H1 (cell line): ENCODE data around the gene TMEM151A. TPM values are rescaled to one million over a fixed set of nuclear protein-coding genes. Genes with fewer than 3 reads are reported as not detected.
A peak's percentile ranks its signal among the peaks of the same experiment; 100 is the strongest.

Experiments
- CTCF ChIA-PET: fragments of 300-600 bp; sonication (Branson Sonifier 250); formaldehyde crosslinking; loops from one replicate; lab custom pipeline; 2021; ENCODE audit not compliant: partially characterized antibody; lab: Charles Lee
- POLR2A ChIA-PET: fragments of 300-600 bp; sonication (Branson Sonifier 250); formaldehyde crosslinking; loops from one replicate; lab custom pipeline; 2021; ENCODE audit warnings: inconsistent platforms; ENCODE audit not compliant: partially characterized antibody; lab: Charles Lee
- DNase-seq, 2 experiments: peaks; one replicate each; pipeline versions ENCODE4 v3.0.0 to v3.0.0-alpha.2; 2010 to 2022; ENCODE audit warnings: low spot score in 2 of 2, low read depth in 1 of 2, mixed read lengths in 1 of 2
- FAIRE-seq: peaks from 2 replicates; lab custom pipeline; 2011; peaks lifted over from hg19 to GRCh38; lab: Jason Lieb, UNC
- H2AFZ ChIP-seq: 2 replicates; pipeline ENCODE4 v1.8.1; 2012; ENCODE audit warnings: low read length, inconsistent platforms
- H2AK5ac ChIP-seq: 2 replicates; pipeline ENCODE4 v1.6.1; 2013; ENCODE audit warnings: low read depth, low read length
- H2BK120ac ChIP-seq: replicated peaks from 2 replicates; pipeline ENCODE3; 2013; ENCODE audit warnings: low read depth, low read length, inconsistent platforms
- H2BK12ac ChIP-seq: 2 replicates; pipeline ENCODE4 v1.6.1; 2013; ENCODE audit warnings: low read depth, low read length
- H2BK15ac ChIP-seq: 2 replicates; pipeline ENCODE4 v1.6.1; 2013; ENCODE audit warnings: low read length
- H2BK20ac ChIP-seq: 2 replicates; pipeline ENCODE4 v1.6.1; 2013; ENCODE audit warnings: low read length
- H2BK5ac ChIP-seq: 2 replicates; pipeline ENCODE4 v1.6.1; 2013; ENCODE audit warnings: low read depth, low read length
- H3K14ac ChIP-seq: 2 replicates; pipeline ENCODE4 v1.6.1; 2013; ENCODE audit warnings: inconsistent platforms; ENCODE audit not compliant: insufficient read length
- H3K18ac ChIP-seq: 2 replicates; pipeline ENCODE4 v1.6.1; 2013; ENCODE audit warnings: low read length; ENCODE audit errors: extremely low read depth
- H3K23ac ChIP-seq: 2 replicates; pipeline ENCODE4 v1.6.1; 2013; ENCODE audit warnings: inconsistent platforms; ENCODE audit not compliant: insufficient read length
- H3K23me2 ChIP-seq: 2 replicates; pipeline ENCODE4 v1.6.1; 2013; ENCODE audit warnings: low read depth, low read length
- H3K27ac ChIP-seq: 2 replicates; pipeline ENCODE4 v1.6.1; 2011; ENCODE audit warnings: low read depth, low read length, inconsistent platforms
- H3K27me3 ChIP-seq, 4 experiments: replicated peaks in 1 of 4; 1 replicate in 1 of 4; 2 replicates in 3 of 4; pipeline versions ENCODE4 v1.6.1 to v1.8.1; 2011 to 2013; ENCODE audit warnings: low read length in 3 of 4, mild to moderate bottlenecking in 3 of 4, inconsistent platforms in 2 of 4, mixed read lengths in 2 of 4, moderate library complexity in 1 of 4; ENCODE audit not compliant: control insufficient read depth in 3 of 4, insufficient read depth in 3 of 4; ENCODE audit errors: extremely low read depth in 1 of 4
- H3K36me3 ChIP-seq, 4 experiments: 2 replicates each; pipeline versions ENCODE4 v1.6.1 to v1.8.1; 2011 to 2013; ENCODE audit warnings: mild to moderate bottlenecking in 4 of 4, low read length in 3 of 4, moderate library complexity in 2 of 4, control low read depth in 1 of 4, inconsistent platforms in 1 of 4; ENCODE audit not compliant: insufficient read depth in 4 of 4, control insufficient read depth in 2 of 4
- H3K4ac ChIP-seq: replicated peaks from 2 replicates; pipeline ENCODE3; 2013; ENCODE audit warnings: low read length, low read depth, mixed read lengths, inconsistent platforms; ENCODE audit not compliant: insufficient read length
- H3K4me1 ChIP-seq, 4 experiments: replicated peaks in 1 of 4; 1 replicate in 1 of 4; 2 replicates in 3 of 4; pipeline versions ENCODE4 v1.6.1 to v1.8.1; 2011 to 2013; ENCODE audit warnings: low read length in 3 of 4, inconsistent platforms in 2 of 4, mixed read lengths in 1 of 4; ENCODE audit not compliant: insufficient read depth in 4 of 4, control insufficient read depth in 3 of 4
- H3K4me2 ChIP-seq, 2 experiments: 2 replicates each; pipeline versions ENCODE4 v1.6.1 to v1.8.1; 2011 to 2013; ENCODE audit warnings: low read depth in 2 of 2, low read length in 2 of 2, control low read depth in 1 of 2, inconsistent platforms in 1 of 2, mild to moderate bottlenecking in 1 of 2; ENCODE audit not compliant: insufficient read depth in 1 of 2
- H3K4me3 ChIP-seq, 4 experiments: fragments of 200-600, 300-600 bp in 1 of 4; sonication (generic), shearing (Covaris generic), sonication (Bioruptor Twin) in 1 of 4; 2 replicates each; pipeline versions ENCODE4 v1.5.1 to v1.8.1; 2011 to 2016; ENCODE audit warnings: low read length in 4 of 4, low read depth in 3 of 4, control low read depth in 2 of 4, inconsistent platforms in 2 of 4, mild to moderate bottlenecking in 2 of 4, mixed read lengths in 1 of 4, moderate library complexity in 1 of 4; ENCODE audit not compliant: insufficient read depth in 2 of 4; ENCODE audit errors: extremely low read depth in 1 of 4
- H3K56ac ChIP-seq: replicated peaks from 2 replicates; pipeline ENCODE3; 2013; ENCODE audit warnings: low read depth, mild to moderate bottlenecking, mixed read lengths, low read length, inconsistent platforms; ENCODE audit not compliant: insufficient read length
- H3K79me1 ChIP-seq: 2 replicates; pipeline ENCODE4 v1.6.1; 2013; ENCODE audit warnings: low read depth, low read length, control low read depth
- H3K79me2 ChIP-seq, 2 experiments: 2 replicates each; pipeline versions ENCODE4 v1.6.1 to v1.8.1; 2012 to 2013; ENCODE audit warnings: low read length in 2 of 2, mild to moderate bottlenecking in 2 of 2, inconsistent platforms in 1 of 2; ENCODE audit not compliant: insufficient read depth in 2 of 2, control insufficient read depth in 1 of 2
- H3K9ac ChIP-seq, 4 experiments: replicated peaks in 1 of 4; 1 replicate in 1 of 4; 2 replicates in 3 of 4; pipeline versions ENCODE4 v1.6.1 to v1.8.1; 2011 to 2013; ENCODE audit warnings: low read depth in 3 of 4, low read length in 3 of 4, control low read depth in 2 of 4, mild to moderate bottlenecking in 2 of 4, moderate library complexity in 2 of 4, inconsistent platforms in 1 of 4; ENCODE audit errors: extremely low read depth in 1 of 4
- H3K9me3 ChIP-seq, 2 experiments: 2 replicates each; pipeline versions ENCODE4 v1.6.1 to v1.8.1; 2012 to 2013; ENCODE audit warnings: mild to moderate bottlenecking in 2 of 2, moderate library complexity in 2 of 2, control low read depth in 1 of 2, inconsistent platforms in 1 of 2, low read depth in 1 of 2, low read length in 1 of 2, mixed read lengths in 1 of 2; ENCODE audit not compliant: insufficient read depth in 2 of 2
- H4K20me1 ChIP-seq, 2 experiments: replicated peaks in 1 of 2; 2 replicates each; pipeline versions ENCODE3 to v1.8.1; 2011 to 2013; ENCODE audit warnings: inconsistent platforms in 2 of 2, low read length in 2 of 2, mild to moderate bottlenecking in 1 of 2; ENCODE audit not compliant: insufficient read depth in 2 of 2, control insufficient read depth in 1 of 2
- H4K5ac ChIP-seq: 2 replicates; pipeline ENCODE4 v1.6.1; 2013; ENCODE audit warnings: low read length, low read depth, mixed read lengths, inconsistent platforms; ENCODE audit not compliant: insufficient read length
- H4K8ac ChIP-seq: 2 replicates; pipeline ENCODE4 v1.8.0; 2013; ENCODE audit warnings: mild to moderate bottlenecking, moderate library complexity, low read length, inconsistent platforms; ENCODE audit not compliant: insufficient read depth; ENCODE audit errors: extremely low read depth
- H4K91ac ChIP-seq: replicated peaks from 2 replicates; pipeline ENCODE3; 2013; ENCODE audit warnings: low read length, mixed read lengths, inconsistent platforms; ENCODE audit not compliant: insufficient read length
- ASH2L ChIP-seq: fragments of 200-600, 300-600 bp; sonication (generic); IDR thresholded peaks from one replicate; pipeline ENCODE4 v1.7.1; 2017; ENCODE audit warnings: low read length
- CREB1 ChIP-seq: IDR thresholded peaks from 2 replicates; pipeline ENCODE4 v1.6.1; 2012; ENCODE audit warnings: inconsistent platforms
- GTF2F1 ChIP-seq: IDR thresholded peaks from 2 replicates; pipeline ENCODE4 v1.6.1; 2012; ENCODE audit warnings: low read depth, low read length, improper control_type of control experiment, borderline replicate concordance
- SRF ChIP-seq: IDR thresholded peaks from 2 replicates; pipeline ENCODE4 v1.6.1; 2011; ENCODE audit warnings: mild to moderate bottlenecking, low read depth, low read length, moderate library complexity
- WGBS, 2 experiments: shearing (Covaris generic) in 1 of 2; methylation state at CpG; one replicate each; pipeline versions ENCODE4 v1.1.6 to v1.1.7; 2013 to 2015; ENCODE audit warnings: low lambda C conversion rate in 2 of 2, mixed read lengths in 2 of 2, inconsistent platforms in 1 of 2, low coverage in 1 of 2, missing lambda C conversion rate in 1 of 2; ENCODE audit not compliant: insufficient replicate concordance in 2 of 2, insufficient coverage in 1 of 2, insufficient read length in 1 of 2; ENCODE audit errors: extremely low coverage in 1 of 2, missing lambda C conversion rate in 1 of 2; 5-methylcytosine and 5-hydroxymethylcytosine counted together
- polyA plus RNA-seq, 7 experiments: library from polyadenylated mRNA; depleted of rRNA in 3 of 7; stranded (reverse) in 5 of 7; unstranded in 2 of 7; fragments of >200 nt in 5 of 7; fragments of 200-250 nt in 2 of 7; gene quantifications; 1 replicate in 5 of 7; 2 replicates in 1 of 7; 4 replicates in 1 of 7; pipeline versions ENCODE4 v1.2.1 to v1.2.3, GENCODE V29; 2011 to 2013; ENCODE audit warnings: missing spikeins in 2 of 7, mixed read lengths in 2 of 7
- total RNA-seq: library from RNA; stranded (reverse); fragmentation: NEBNext Ultra II Directional; extraction: Animal tissue kit (Norgen Biotek cat#: 25700); gene quantifications from 2 replicates; pipeline ENCODE4 v1.2.1, GENCODE V29; 2021
- TF ChIP-seq, protein P1 (sequence below): IDR thresholded peaks from 2 replicates; pipeline ENCODE4 v1.6.1; 2012; ENCODE audit warnings: low read length, inconsistent platforms
- TF ChIP-seq, protein P2 (sequence below): IDR thresholded peaks from 2 replicates; pipeline ENCODE4 v1.6.1; 2011; ENCODE audit warnings: low read depth, mild to moderate bottlenecking, low read length; ENCODE audit not compliant: insufficient read depth
- TF ChIP-seq, protein P3 (sequence below): IDR thresholded peaks from 2 replicates; pipeline ENCODE4 v1.6.1; 2012; ENCODE audit warnings: inconsistent platforms

The TMEM151A gene
- total and polyA plus RNA-seq, 2 of the 8 experiments (the other 6 are each of a cell fraction or from before 2014, with no cell fraction given) = 3.2 TPM

DNA sequence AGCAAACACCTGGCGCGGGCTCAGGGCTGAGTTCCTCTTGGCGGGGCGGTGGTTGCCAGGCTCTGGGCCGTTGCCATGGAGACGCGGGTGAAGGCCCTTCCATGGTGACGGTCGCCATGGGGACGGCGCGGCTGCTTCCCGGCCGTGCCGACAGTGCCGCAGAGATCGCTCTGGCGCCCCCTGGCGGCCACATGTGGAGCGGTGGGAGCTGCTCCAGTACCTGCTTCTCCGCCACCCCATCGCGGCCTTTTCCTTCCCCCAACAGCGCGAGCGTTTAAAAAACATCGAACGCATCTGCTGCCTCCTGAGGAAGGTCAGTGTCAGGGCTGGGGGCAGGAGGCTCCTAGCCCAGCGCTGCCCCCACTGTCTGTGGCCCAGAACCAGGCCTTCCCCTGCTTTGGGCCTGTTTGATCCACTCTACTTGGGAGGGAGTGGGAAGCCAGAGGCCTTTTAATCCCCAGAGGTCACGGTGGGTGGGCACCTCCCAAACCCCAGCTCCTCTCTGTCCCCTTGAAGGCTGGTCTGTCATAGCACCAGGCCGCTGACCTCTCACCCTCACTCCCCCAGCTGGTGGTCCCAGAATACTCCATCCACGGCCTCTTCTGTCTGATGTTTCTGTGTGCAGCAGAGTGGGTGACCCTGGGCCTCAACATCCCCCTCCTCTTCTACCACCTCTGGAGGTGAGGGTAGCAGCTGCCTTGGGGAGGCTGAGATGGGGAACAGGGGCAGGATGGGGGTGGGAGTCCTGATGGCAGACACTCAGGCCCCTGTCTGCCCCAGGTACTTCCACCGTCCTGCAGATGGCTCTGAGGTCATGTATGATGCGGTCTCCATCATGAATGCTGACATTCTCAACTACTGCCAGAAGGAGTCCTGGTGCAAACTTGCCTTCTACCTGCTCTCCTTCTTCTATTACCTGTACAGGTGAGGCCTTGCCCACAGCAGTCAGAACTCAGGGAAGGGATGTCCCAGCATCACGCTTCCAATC is 8.9 kb upstream of the TMEM151A start:
- no peak overlapping the region for H3K18ac ChIP-seq
- H3K9ac ChIP-seq = no peak overlapping the region
- H2BK5ac ChIP-seq = no peak overlapping the region
- no peak overlapping the region for H2BK15ac ChIP-seq
- H2BK20ac ChIP-seq = no peak overlapping the region
- no peaks in the 10 kb centered on the region for H3K9me3 ChIP-seq
- H2BK12ac ChIP-seq = no peak overlapping the region
- H3K14ac ChIP-seq = no peak overlapping the region
- peak; percentile 71 for FAIRE-seq
- peaks cover 0 to 16% (median 13%) of the 10 kb centered on the region in 4 experiments; a peak in 5 of 7 replicates for H3K4me1 ChIP-seq
- peaks cover 0 to 2% (median 0%) of the 10 kb centered on the region in 4 experiments; a peak in 1 of 8 replicates for H3K36me3 ChIP-seq
- H3K4ac ChIP-seq = no peak overlapping the region
- no peak overlapping the region for H2BK120ac ChIP-seq
- peaks cover 9 to 26% of the 10 kb centered on the region in 2 experiments for H4K20me1 ChIP-seq
- no peak overlapping the region for H3K23ac ChIP-seq
- H3K23me2 ChIP-seq = peaks cover 1% of the 10 kb centered on the region; the same call in 1 of the 2 replicates
- no peak overlapping the region; a peak in 2 of 8 replicates for H3K4me3 ChIP-seq
- H4K91ac ChIP-seq = no peak overlapping the region
- H3K79me1 ChIP-seq = peaks cover 5% of the 10 kb centered on the region
- peak; percentile 93 to 100 for DNase-seq
- peaks cover 0 to 1% of the 10 kb centered on the region in 2 experiments; a peak in 1 of 4 replicates for H3K79me2 ChIP-seq
- H2AK5ac ChIP-seq = no peak overlapping the region
- no peak overlapping the region for H4K8ac ChIP-seq
- POLR2A ChIA-PET = interaction anchor here (0.7 to 7.9 kb wide), 13 partner anchors 9 to 81 kb away, joined by 3 to 125 read pairs (median 4); partner anchors contain the start of genes B4GAT1, BRMS1, RAB1B and TMEM151A
- H3K27ac ChIP-seq = no peak overlapping the region; the same call in 1 of the 2 replicates
- no peak overlapping the region for H3K56ac ChIP-seq
- CTCF ChIA-PET = interaction anchor here (0.6 to 5.2 kb wide), 26 partner anchors 8 to 1434 kb away, joined by 3 to 48 read pairs (median 4); partner anchors contain the start of genes RAB1B, RIN1 and TMEM151A
- H3K27me3 ChIP-seq = peaks cover 0 to 4% (median under 1%) of the 10 kb centered on the region in 4 experiments; a peak in 2 of 7 replicates
- peak overlapping the region in 1 of 2 experiments; percentile 47; a peak in 1 of 4 replicates for H3K4me2 ChIP-seq
- WGBS, 2 experiments = 26% methylated on average over 28 of the region's 35 CpGs; no CpG with 5 or more reads in 1 of the 2 experiments
- no peak overlapping the region for H2AFZ ChIP-seq
- no peak overlapping the region for H4K5ac ChIP-seq
- TF ChIP-seq, protein P1, sequence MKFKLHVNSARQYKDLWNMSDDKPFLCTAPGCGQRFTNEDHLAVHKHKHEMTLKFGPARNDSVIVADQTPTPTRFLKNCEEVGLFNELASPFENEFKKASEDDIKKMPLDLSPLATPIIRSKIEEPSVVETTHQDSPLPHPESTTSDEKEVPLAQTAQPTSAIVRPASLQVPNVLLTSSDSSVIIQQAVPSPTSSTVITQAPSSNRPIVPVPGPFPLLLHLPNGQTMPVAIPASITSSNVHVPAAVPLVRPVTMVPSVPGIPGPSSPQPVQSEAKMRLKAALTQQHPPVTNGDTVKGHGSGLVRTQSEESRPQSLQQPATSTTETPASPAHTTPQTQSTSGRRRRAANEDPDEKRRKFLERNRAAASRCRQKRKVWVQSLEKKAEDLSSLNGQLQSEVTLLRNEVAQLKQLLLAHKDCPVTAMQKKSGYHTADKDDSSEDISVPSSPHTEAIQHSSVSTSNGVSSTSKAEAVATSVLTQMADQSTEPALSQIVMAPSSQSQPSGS = 0 out of 2 replicates have a peak, but pooled peaks have one; percentile 47
- TF ChIP-seq GTF2F1 = no peak
- TF ChIP-seq CREB1 = peak; percentile 69
- peak; percentile 56; the same call in 1 of the 2 replicates for TF ChIP-seq SRF
- TF ChIP-seq, protein P2, sequence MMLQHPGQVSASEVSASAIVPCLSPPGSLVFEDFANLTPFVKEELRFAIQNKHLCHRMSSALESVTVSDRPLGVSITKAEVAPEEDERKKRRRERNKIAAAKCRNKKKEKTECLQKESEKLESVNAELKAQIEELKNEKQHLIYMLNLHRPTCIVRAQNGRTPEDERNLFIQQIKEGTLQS = peak; percentile 89
- TF ChIP-seq ASH2L = peak; percentile 29
- TF ChIP-seq, protein P3, sequence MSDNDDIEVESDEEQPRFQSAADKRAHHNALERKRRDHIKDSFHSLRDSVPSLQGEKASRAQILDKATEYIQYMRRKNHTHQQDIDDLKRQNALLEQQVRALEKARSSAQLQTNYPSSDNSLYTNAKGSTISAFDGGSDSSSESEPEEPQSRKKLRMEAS = peak; percentile 56
